GM12864 (cell line): ENCODE measurements around the gene THOP1.

Experiments used
- DNase-seq: peaks from one replicate; pipeline ENCODE4 v3.0.0-alpha.2; 2011; ENCODE audit warnings: low read depth
- H3K4me3 ChIP-seq: 2 replicates; pipeline ENCODE4 v1.5.1; 2011; ENCODE audit warnings: mild to moderate bottlenecking, low read depth, low read length, control low read depth
- TF ChIP-seq, protein P1 (sequence below): IDR thresholded peaks from 2 replicates; pipeline ENCODE4 v1.5.1; 2011; ENCODE audit warnings: low read depth, mild to moderate bottlenecking, moderate library complexity, low read length, control low read depth, inconsistent platforms; ENCODE audit errors: missing control alignments

THOP1 gene

GRCh38 chr19:2762783-2763496 lies 22.4 kb upstream of the THOP1 start:
- no peak overlapping the region for H3K4me3 ChIP-seq
- TF ChIP-seq, protein P1, sequence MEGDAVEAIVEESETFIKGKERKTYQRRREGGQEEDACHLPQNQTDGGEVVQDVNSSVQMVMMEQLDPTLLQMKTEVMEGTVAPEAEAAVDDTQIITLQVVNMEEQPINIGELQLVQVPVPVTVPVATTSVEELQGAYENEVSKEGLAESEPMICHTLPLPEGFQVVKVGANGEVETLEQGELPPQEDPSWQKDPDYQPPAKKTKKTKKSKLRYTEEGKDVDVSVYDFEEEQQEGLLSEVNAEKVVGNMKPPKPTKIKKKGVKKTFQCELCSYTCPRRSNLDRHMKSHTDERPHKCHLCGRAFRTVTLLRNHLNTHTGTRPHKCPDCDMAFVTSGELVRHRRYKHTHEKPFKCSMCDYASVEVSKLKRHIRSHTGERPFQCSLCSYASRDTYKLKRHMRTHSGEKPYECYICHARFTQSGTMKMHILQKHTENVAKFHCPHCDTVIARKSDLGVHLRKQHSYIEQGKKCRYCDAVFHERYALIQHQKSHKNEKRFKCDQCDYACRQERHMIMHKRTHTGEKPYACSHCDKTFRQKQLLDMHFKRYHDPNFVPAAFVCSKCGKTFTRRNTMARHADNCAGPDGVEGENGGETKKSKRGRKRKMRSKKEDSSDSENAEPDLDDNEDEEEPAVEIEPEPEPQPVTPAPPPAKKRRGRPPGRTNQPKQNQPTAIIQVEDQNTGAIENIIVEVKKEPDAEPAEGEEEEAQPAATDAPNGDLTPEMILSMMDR = no peak
- no peak for DNase-seq

DNA sequence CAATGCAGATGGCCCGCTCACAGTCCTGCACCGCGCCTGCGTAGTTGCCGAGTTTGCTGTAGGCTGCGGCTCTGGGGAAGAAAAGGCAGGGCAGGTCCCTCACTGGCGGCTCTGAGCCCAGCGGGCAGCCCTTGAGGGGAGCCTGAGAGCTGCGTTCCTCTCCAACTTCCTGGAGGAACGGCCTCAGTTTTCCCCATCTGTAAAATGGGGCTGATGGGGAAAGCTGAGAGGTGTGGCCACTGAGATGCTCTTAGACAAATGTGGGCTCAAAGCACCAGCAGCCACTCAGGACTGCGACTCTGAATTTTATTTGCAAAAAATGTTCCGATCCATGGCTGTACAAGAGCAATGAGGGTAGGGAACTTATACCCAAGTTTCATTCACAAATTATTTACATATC lies 21.6 kb upstream of the THOP1 start:
- no peak for DNase-seq
- no peak overlapping the region for H3K4me3 ChIP-seq
- TF ChIP-seq, protein P1 = no peak

DNA sequence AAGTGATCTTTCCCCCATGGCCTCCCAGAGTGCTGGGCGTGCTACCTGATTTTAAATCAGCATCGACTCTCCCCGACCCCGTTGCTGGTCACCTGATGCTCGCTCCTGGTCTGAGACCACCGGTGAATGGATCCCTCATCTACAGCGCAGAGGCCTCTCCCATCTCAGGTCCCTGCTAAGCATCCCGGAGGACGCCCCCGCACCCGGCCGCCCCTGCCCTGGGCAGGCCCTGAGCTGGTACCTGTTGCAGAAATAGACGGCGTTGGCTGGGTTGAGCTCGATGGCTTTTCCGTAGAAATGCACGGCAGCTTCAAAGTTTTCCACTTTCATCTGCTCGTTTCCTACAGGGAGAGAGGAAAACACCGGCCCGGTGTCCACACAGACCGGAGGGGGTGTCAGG lies 20.4 kb upstream of the THOP1 start:
- H3K4me3 ChIP-seq = no peak overlapping the region
- no peak for DNase-seq
- TF ChIP-seq, protein P1 = no peak

- TF ChIP-seq, protein P1 = no peak
- no peak for DNase-seq
- no peak overlapping the region for H3K4me3 ChIP-seq
Measured at GRCh38 chr19:2765376-2765775, 19.9 kb upstream of the THOP1 start.

GRCh38 chr19:2766594-2767372 lies 18.5 kb upstream of the THOP1 start:
- no peak for DNase-seq
- TF ChIP-seq, protein P1 = no peak
- no peak overlapping the region for H3K4me3 ChIP-seq

GRCh38 chr19:2767688-2768087 lies 17.6 kb upstream of the THOP1 start:
- DNase-seq = no peak
- TF ChIP-seq, protein P1 = no peak

More at GRCh38 chr19:2767688-2768087, 17.6 kb upstream of the THOP1 start:
- no peak overlapping the region for H3K4me3 ChIP-seq
